ENCODE measurements around the gene MKLN1. TPM values are rescaled to one million over a fixed set of nuclear protein-coding genes. Genes with fewer than 3 reads are reported as not detected.

The MKLN1 gene
- total and polyA plus RNA-seq, 2 of the 4 experiments (the other 2 are of a cell fraction) = 17.5 to 52.0 TPM

GRCh38 chr7:131467788-131468187 lies 140.1 kb downstream of the MKLN1 start:
- Histone ChIP-seq H3K9ac (ENCODE audit: low read depth, low read length) (no peak overlapping the region), H2AK5ac (ENCODE audit: low read depth, low read length) (no peak overlapping the region), H3K23ac (ENCODE audit: low read depth, low read length) (no peak overlapping the region), H3K4ac (ENCODE audit: low read depth, low read length) (no peak overlapping the region), H3K18ac (ENCODE audit: low read depth, low read length) (no peak overlapping the region), H4K91ac (ENCODE audit: insufficient read depth, low read depth, low read length) (no peak overlapping the region), H3K56ac (ENCODE audit: extremely low read depth, insufficient read depth, low read length) (no peak overlapping the region), H3K4me1 (ENCODE audit: control insufficient read depth, insufficient read depth, low read length) (no peaks in the 10 kb centered on the region), H2AK9ac (replicated peaks; ENCODE audit: low read depth, low read length, poor library complexity) (no peak overlapping the region), H4K8ac (ENCODE audit: low read depth in 2 of 2, low read length in 2 of 2) (no peak overlapping the region), H3K9me3 (ENCODE audit: control insufficient read depth, insufficient read depth, low read length) (no peaks in the 10 kb centered on the region), H2AFZ (replicated peaks; ENCODE audit: low read length, poor library complexity) (no peak overlapping the region), H3K14ac (replicated peaks; ENCODE audit: low read depth, low read length) (no peak overlapping the region), H3K4me2 (ENCODE audit: low read depth, low read length) (no peak overlapping the region), H3K79me1 (ENCODE audit: low read depth in 1 of 2, low read length in 2 of 2) (peaks cover 4% of the 10 kb centered on the region in 2 experiments; a peak in 2 of 4 replicates), H3K9me1 (ENCODE audit: insufficient read depth, low read length) (no peaks in the 10 kb centered on the region), H3K27me3 (ENCODE audit: control insufficient read depth, insufficient read depth, low read length) (no peaks in the 10 kb centered on the region), H4K5ac (ENCODE audit: low read depth, low read length) (no peak overlapping the region), H3K36me3 (ENCODE audit: control insufficient read depth, insufficient read depth, low read length) (peaks cover 30% of the 10 kb centered on the region), H2BK5ac (ENCODE audit: low read depth, low read length, poor library complexity, severe bottlenecking) (no peak overlapping the region), H3K27ac (ENCODE audit: insufficient read depth, low read length) (no peak overlapping the region), H2BK15ac (ENCODE audit: low read depth, low read length) (no peak overlapping the region), H3K4me3 (ENCODE audit: insufficient read depth, low read depth, low read length) (no peak overlapping the region), H2BK20ac (ENCODE audit: low read depth, low read length) (no peak overlapping the region), H4K20me1 (ENCODE audit: insufficient read depth, low read length) (no peaks in the 10 kb centered on the region), H2BK120ac (ENCODE audit: low read depth, low read length) (no peak overlapping the region)
- no TSS peak for BruUV-seq (replicated peaks)
- dilution Hi-C loops (cut with HindIII; ENCODE audit: low sequenced_read_pairs, unreplicated experiment) = no loop called here
- WGBS, 2 experiments (ENCODE audit: extremely low coverage in 2 of 2, insufficient read length in 1 of 2) = 100% methylated on average over 2 of the region's 5 CpGs; no CpG with 5 or more reads in 1 of the 2 experiments
- POLR2A ChIA-PET (ENCODE audit: unreplicated experiment) = no interaction called here
- ATAC-seq (ENCODE audit: low read depth) (no peak), DNase-seq (no peak)
- in situ Hi-C loops (cut with MboI; ENCODE audit: low sequenced_read_pairs) = no loop called here
- CTCF ChIA-PET = no interaction called here
- intact Hi-C loops (cut with micrococcal nuclease) = no loop called here
- TF ChIP-seq MAFK (IDR thresholded peaks at IDR 0.05; ENCODE audit: low read depth, low read length) (no peak), SMC3 (IDR thresholded peaks at IDR 0.05; ENCODE audit: low read depth, low read length) (no peak), BHLHE40 (IDR thresholded peaks at IDR 0.05; ENCODE audit: low read depth, low read length) (no peak), POLR2A (IDR thresholded peaks at IDR 0.05; ENCODE audit: low read depth, low read length) (no peak), RAD21 (IDR thresholded peaks at IDR 0.05; ENCODE audit: low read length) (no peak), RFX5 (IDR thresholded peaks at IDR 0.05; ENCODE audit: low read depth, low read length) (no peak), CTCF (conservative IDR thresholded peaks at IDR 0.05; ENCODE audit: low read depth, low read length) (no peak), CHD1 (IDR thresholded peaks at IDR 0.05; ENCODE audit: low read depth, low read length) (no peak)
